ENCODE results near the gene TMPRSS4. TPM values are rescaled to one million over a fixed set of nuclear protein-coding genes. Genes with fewer than 3 reads are reported as not detected.

Gene TMPRSS4
- total and polyA plus RNA-seq, 9 of the 15 experiments (the other 6 are each of a cell fraction or from before 2014, with no cell fraction given) = 4.0 to 10.0 (median 5.6) TPM

GRCh38 chr11:118059246-118059940 lies 17.5 kb upstream of the TMPRSS4 start:
- Histone ChIP-seq H4K20me1 (replicated peaks; ENCODE audit: control insufficient read depth, insufficient read depth, low read length) (no peaks in the 10 kb centered on the region), H3K9ac (ENCODE audit: insufficient read depth in 1 of 2, low read depth in 2 of 2, low read length in 2 of 2) (0 out of 4 replicates have a peak overlapping the region, but pooled peaks of 1 of the 2 experiments have one; percentile 18), H3K9me1 (ENCODE audit: control insufficient read depth, insufficient read depth, low read length) (no peaks in the 10 kb centered on the region), H3K4me3 (no peak overlapping the region), H3K36me3 (ENCODE audit: control insufficient read depth, insufficient read depth, low read length) (no peaks in the 10 kb centered on the region), H3K27me3 (ENCODE audit: control insufficient read depth in 2 of 2, insufficient read depth in 2 of 2, low read length in 2 of 2) (peaks cover 17 to 44% of the 10 kb centered on the region in 2 experiments; a peak in 4 of 5 replicates), H2AFZ (ENCODE audit: low read depth, low read length) (no peak overlapping the region), H3K4me2 (ENCODE audit: insufficient read depth, low read length) (no peak overlapping the region), H3K79me2 (ENCODE audit: control insufficient read depth, insufficient read depth, low read length) (no peaks in the 10 kb centered on the region), H3K9me3 (replicated peaks; ENCODE audit: control insufficient read depth, insufficient read depth, low read depth, low read length) (no peaks in the 10 kb centered on the region), H3K4me1 (replicated peaks in 1 of 2; ENCODE audit: control insufficient read depth in 2 of 2, insufficient read depth in 2 of 2, low read length in 2 of 2) (peaks cover 5 to 19% of the 10 kb centered on the region in 2 experiments), H3K27ac (ENCODE audit: extremely low read depth, low read depth, low read length) (no peak overlapping the region)
- in situ Hi-C loops (cut with MboI) = loop anchor here (5.0 to 10.0 kb wide), 2 partner anchors 112 to 635 kb away; no protein-coding TSS in a partner anchor
- POLR2A ChIA-PET = interaction anchor here (1.3 to 2.7 kb wide), 2 partner anchors 21 to 113 kb away, joined by 3 to 8 read pairs; no protein-coding TSS in a partner anchor
- CTCF ChIA-PET (ENCODE audit: low intra/inter-chr PET ratio) = no interaction called here
- 31% methylated on average over 11 of the region's 11 CpGs for WGBS (ENCODE audit: insufficient coverage, low coverage, missing lambda C conversion rate)
- no peak for DNase-seq (ENCODE audit: extremely low read depth in 1 of 4, low spot score in 3 of 4)
- FAIRE-seq = no peak
- TF ChIP-seq RBM34 (IDR thresholded peaks at IDR 0.05; ENCODE audit: borderline replicate concordance, insufficient read depth, low read length) (no peak), MEIS2 (IDR thresholded peaks at IDR 0.05; ENCODE audit: partially characterized antibody) (no peak), HNRNPL (IDR thresholded peaks at IDR 0.05; ENCODE audit: low read depth, low read length) (no peak), SIN3A (IDR thresholded peaks at IDR 0.05; ENCODE audit: borderline replicate concordance in 2 of 2, control insufficient read depth in 1 of 2, low read depth in 2 of 2, low read length in 2 of 2) (no peak)
- no peak for ATAC-seq
- intact Hi-C loops (cut with micrococcal nuclease) = no loop called here
- BruUV-seq (replicated peaks) = no TSS peak
